Smooth muscle cell (in vitro differentiated cells): ENCODE results near the gene BMERB1. TPM values are rescaled to one million over a fixed set of nuclear protein-coding genes. Genes with fewer than 3 reads are reported as not detected.

Source experiments
- DNase-seq: peaks from one replicate; lab custom pipeline; 2025; ENCODE audit not compliant: unreplicated experiment; lab: John Stamatoyannopoulos, UW
- H2AFZ ChIP-seq: fragments of 200-600 bp; sonication (generic); 2 replicates; pipeline ENCODE4 v1.6.0; 2016; ENCODE audit warnings: antibody characterized with exemption, low read depth, mild to moderate bottlenecking
- H3F3A ChIP-seq: fragments of 200-600 bp; sonication (generic); 2 replicates; pipeline ENCODE4 v1.6.0; 2017; ENCODE audit warnings: antibody characterized with exemption, low read depth
- H3K27ac ChIP-seq: fragments of 200-600 bp; sonication (generic); 2 replicates; pipeline ENCODE4 v1.5.1; 2016; ENCODE audit warnings: low read depth, mild to moderate bottlenecking
- H3K27me3 ChIP-seq: fragments of 200-600 bp; sonication (generic); 2 replicates; pipeline ENCODE4 v1.6.1; 2016; ENCODE audit warnings: low read depth, mild to moderate bottlenecking
- H3K36me3 ChIP-seq: fragments of 200-600 bp; sonication (generic); 2 replicates; pipeline ENCODE4 v1.5.1; 2016; ENCODE audit warnings: low read depth
- H3K4me1 ChIP-seq: fragments of 200-600 bp; sonication (generic); 2 replicates; pipeline ENCODE4 v1.5.1; 2016; ENCODE audit warnings: low read depth
- H3K4me2 ChIP-seq: fragments of 200-600 bp; sonication (generic); 2 replicates; pipeline ENCODE4 v1.6.0; 2016; ENCODE audit warnings: mild to moderate bottlenecking
- H3K4me3 ChIP-seq: fragments of 200-600 bp; sonication (generic); 2 replicates; pipeline ENCODE4 v1.5.1; 2016; ENCODE audit warnings: mild to moderate bottlenecking
- H3K79me2 ChIP-seq: fragments of 200-600 bp; sonication (generic); 2 replicates; pipeline ENCODE4 v1.6.0; 2016; ENCODE audit warnings: low read depth, mild to moderate bottlenecking
- H3K9ac ChIP-seq: fragments of 200-600 bp; sonication (generic); 2 replicates; pipeline ENCODE4 v1.6.0; 2016; ENCODE audit warnings: low read depth
- H3K9me3 ChIP-seq: fragments of 200-600 bp; sonication (generic); replicated peaks from 2 replicates; pipeline ENCODE4 v1.5.1; 2016; ENCODE audit warnings: low read depth
- H4K20me1 ChIP-seq: fragments of 200-600 bp; sonication (generic); 2 replicates; pipeline ENCODE4 v1.6.0; 2016; ENCODE audit warnings: low read depth
- WGBS: methylation state at CpG from one replicate; pipeline ENCODE4 v1.1.7; 2016; ENCODE audit warnings: low lambda C conversion rate; 5-methylcytosine and 5-hydroxymethylcytosine counted together
- polyA plus RNA-seq: library from polyadenylated mRNA; unstranded; fragments of >200 nt; fragmentation: Nextera tagmentation; extraction: Ambion mirVana; gene quantifications from 2 replicates; pipeline ENCODE4 v1.2.1, GENCODE V29; 2016
- total RNA-seq: library from RNA; depleted of rRNA; stranded (reverse); fragments of >200 nt; gene quantifications from 2 replicates; pipeline ENCODE4 v1.2.3, GENCODE V29; 2014
- TF ChIP-seq, protein P1 (sequence below): fragments of 200-600 bp; sonication (generic); IDR thresholded peaks from 2 replicates; pipeline ENCODE4 v1.5.1; 2017; ENCODE audit warnings: borderline replicate concordance, mild to moderate bottlenecking, antibody characterized with exemption; ENCODE audit not compliant: insufficient read depth, poor library complexity, severe bottlenecking

Gene BMERB1
- total and polyA plus RNA-seq, 2 experiments from 2014 or later: 16.5 to 20.0 TPM

DNA sequence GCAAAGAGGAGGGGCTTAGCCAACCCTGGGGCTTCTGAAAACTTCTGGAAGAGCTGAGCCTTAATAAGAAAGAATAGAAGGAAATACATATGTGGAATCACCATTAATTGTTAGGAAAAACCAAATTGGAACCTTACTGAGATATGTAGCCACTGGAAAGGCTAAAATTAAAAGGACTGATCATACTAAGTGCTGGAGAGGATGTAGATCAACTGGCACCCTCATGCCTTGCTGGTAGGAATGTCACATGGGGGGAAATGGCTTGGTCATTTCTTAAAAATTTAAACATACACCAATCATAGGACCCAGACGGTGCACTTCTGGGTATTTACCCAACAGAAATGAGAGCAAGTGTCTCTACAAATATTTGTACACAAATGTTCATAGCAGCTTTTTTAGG is 11.1 kb downstream of the BMERB1 start:
- H3K36me3 ChIP-seq: no peaks in the 10 kb centered on the region
- H3K79me2 ChIP-seq: peaks cover 3% of the 10 kb centered on the region
- H3K4me3 ChIP-seq: no peak overlapping the region
- H3F3A ChIP-seq: peaks cover 6% of the 10 kb centered on the region
- no peaks in the 10 kb centered on the region for H4K20me1 ChIP-seq
- no peak overlapping the region for H2AFZ ChIP-seq
- H3K4me2 ChIP-seq: no peak overlapping the region
- no peak overlapping the region for H3K27ac ChIP-seq
- WGBS: 95% methylated on average over 1 of the region's 1 CpG
- no peaks in the 10 kb centered on the region for H3K27me3 ChIP-seq
- no peak overlapping the region for H3K9ac ChIP-seq
- DNase-seq: no peak
- TF ChIP-seq, protein P1, sequence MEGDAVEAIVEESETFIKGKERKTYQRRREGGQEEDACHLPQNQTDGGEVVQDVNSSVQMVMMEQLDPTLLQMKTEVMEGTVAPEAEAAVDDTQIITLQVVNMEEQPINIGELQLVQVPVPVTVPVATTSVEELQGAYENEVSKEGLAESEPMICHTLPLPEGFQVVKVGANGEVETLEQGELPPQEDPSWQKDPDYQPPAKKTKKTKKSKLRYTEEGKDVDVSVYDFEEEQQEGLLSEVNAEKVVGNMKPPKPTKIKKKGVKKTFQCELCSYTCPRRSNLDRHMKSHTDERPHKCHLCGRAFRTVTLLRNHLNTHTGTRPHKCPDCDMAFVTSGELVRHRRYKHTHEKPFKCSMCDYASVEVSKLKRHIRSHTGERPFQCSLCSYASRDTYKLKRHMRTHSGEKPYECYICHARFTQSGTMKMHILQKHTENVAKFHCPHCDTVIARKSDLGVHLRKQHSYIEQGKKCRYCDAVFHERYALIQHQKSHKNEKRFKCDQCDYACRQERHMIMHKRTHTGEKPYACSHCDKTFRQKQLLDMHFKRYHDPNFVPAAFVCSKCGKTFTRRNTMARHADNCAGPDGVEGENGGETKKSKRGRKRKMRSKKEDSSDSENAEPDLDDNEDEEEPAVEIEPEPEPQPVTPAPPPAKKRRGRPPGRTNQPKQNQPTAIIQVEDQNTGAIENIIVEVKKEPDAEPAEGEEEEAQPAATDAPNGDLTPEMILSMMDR: no peak
- no peaks in the 10 kb centered on the region for H3K9me3 ChIP-seq
- no peaks in the 10 kb centered on the region for H3K4me1 ChIP-seq

DNA sequence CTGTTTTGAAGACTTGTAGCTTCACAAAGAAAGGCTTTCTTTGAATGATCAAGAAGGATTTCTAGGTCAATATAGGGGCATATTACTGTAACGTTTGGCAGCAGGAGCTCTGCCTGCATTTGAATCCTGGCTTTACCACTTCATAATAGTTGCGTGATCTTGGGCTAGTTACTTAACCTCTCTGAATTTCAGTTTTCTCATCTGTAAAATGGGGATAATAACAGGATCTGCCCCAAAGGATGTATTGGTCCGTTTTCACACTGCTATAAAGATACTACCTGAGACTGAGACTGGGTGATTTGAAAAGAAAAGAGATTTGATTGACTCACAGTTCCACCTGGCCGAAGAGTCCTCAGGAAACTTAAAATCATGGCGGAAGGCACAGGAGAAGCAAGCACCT is 12.5 kb downstream of the BMERB1 start:
- no peaks in the 10 kb centered on the region for H3K27me3 ChIP-seq
- H3K36me3 ChIP-seq: no peaks in the 10 kb centered on the region
- no peak overlapping the region for H3K4me3 ChIP-seq
- H3K27ac ChIP-seq: no peak overlapping the region
- H3F3A ChIP-seq: no peaks in the 10 kb centered on the region
- no peak for DNase-seq
- H4K20me1 ChIP-seq: peaks cover 8% of the 10 kb centered on the region
- H3K4me1 ChIP-seq: no peaks in the 10 kb centered on the region
- no peak overlapping the region for H3K9ac ChIP-seq
- no peak overlapping the region for H2AFZ ChIP-seq
- H3K9me3 ChIP-seq: no peaks in the 10 kb centered on the region
- TF ChIP-seq, protein P1: no peak
- H3K4me2 ChIP-seq: no peak overlapping the region
- WGBS: 91% methylated on average over 5 of the region's 5 CpGs
- peaks cover 3% of the 10 kb centered on the region for H3K79me2 ChIP-seq

DNA sequence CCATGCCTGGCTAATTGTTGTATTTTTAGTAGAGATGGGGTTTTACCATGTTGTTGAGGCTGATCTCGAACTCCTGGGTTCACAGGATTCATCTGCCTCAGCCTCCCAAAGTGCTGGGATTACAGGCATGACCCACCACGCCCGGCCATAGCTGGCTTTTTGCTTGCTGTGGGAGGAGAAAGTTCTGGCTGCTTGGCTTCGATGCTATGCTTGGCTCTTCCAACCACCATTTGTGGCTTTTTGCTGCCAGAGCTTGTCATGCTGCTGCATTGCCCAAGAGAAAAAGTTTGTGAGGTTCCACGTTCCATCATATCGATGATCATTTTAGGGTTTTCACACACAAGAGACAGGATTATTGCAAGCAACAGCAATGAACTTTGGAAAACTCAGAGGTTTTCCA is 16.2 kb downstream of the BMERB1 start:
- Histone ChIP-seq H4K20me1 (peaks cover 10% of the 10 kb centered on the region), H3K79me2 (no peaks in the 10 kb centered on the region), H3K4me3 (no peak overlapping the region), H3K4me1 (no peaks in the 10 kb centered on the region), H3K36me3 (no peaks in the 10 kb centered on the region), H2AFZ (no peak overlapping the region), H3K9me3 (no peaks in the 10 kb centered on the region), H3K9ac (no peak overlapping the region), H3K4me2 (no peak overlapping the region), H3K27ac (no peak overlapping the region), H3K27me3 (no peaks in the 10 kb centered on the region), H3F3A (no peaks in the 10 kb centered on the region)
- DNase-seq: no peak
- TF ChIP-seq, protein P1: no peak
- WGBS: 96% methylated on average over 6 of the region's 6 CpGs

DNA sequence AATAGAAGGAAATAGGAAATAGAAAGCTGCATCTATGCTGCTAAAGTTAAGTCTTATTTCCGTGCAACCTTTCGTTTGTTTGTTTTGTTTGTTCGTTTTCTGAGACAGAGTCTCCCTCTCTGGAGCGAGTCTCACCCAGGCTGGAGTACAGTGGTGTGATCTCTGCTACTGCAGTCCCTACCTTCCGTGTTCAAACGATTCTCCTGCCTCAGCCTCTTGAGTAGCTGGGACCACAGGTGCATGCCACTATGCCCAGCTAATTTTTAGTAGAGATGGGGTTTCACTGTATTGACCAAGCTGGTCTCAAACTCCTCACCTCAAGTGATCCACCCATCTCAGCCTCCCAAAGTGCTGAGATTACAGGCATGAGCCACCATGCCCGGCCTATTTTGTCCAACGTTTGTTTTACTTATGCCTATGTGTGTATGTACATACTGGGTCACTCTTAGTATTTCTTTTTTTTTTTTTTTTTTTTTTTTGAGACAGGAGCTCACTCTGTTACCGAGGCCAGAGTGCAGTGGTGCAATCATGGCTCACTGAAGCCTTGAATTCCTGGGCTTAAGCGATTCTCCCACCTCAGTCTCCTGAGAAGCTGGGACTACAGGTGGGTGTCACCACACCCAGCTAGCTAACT is 16.8 kb downstream of the BMERB1 start:
- no peak overlapping the region for H3K27ac ChIP-seq
- TF ChIP-seq, protein P1: no peak

More for the DNA sequence above, 16.8 kb downstream of the BMERB1 start:
- H3K36me3 ChIP-seq: no peaks in the 10 kb centered on the region
- H3K4me3 ChIP-seq: no peak overlapping the region
- DNase-seq: no peak
- no peak overlapping the region for H3K4me2 ChIP-seq
- no peaks in the 10 kb centered on the region for H3K79me2 ChIP-seq
- no peaks in the 10 kb centered on the region for H3K4me1 ChIP-seq
- no peaks in the 10 kb centered on the region for H3F3A ChIP-seq
- no peak overlapping the region for H3K9ac ChIP-seq
- H2AFZ ChIP-seq: no peak overlapping the region
- H3K9me3 ChIP-seq: no peaks in the 10 kb centered on the region
- WGBS: 94% methylated on average over 9 of the region's 10 CpGs
- no peaks in the 10 kb centered on the region for H3K27me3 ChIP-seq
- H4K20me1 ChIP-seq: peaks cover 12% of the 10 kb centered on the region
